ENCODE measurements around the gene KCMF1. TPM values are rescaled to one million over a fixed set of nuclear protein-coding genes. Genes with fewer than 3 reads are reported as not detected.

KCMF1 gene
- total RNA-seq, 5 donors from 2014 or later (not counting 1 experiment from before 2014, with no cell fraction given), result 56.7 to 62.5 (median 60.3) TPM

DNA sequence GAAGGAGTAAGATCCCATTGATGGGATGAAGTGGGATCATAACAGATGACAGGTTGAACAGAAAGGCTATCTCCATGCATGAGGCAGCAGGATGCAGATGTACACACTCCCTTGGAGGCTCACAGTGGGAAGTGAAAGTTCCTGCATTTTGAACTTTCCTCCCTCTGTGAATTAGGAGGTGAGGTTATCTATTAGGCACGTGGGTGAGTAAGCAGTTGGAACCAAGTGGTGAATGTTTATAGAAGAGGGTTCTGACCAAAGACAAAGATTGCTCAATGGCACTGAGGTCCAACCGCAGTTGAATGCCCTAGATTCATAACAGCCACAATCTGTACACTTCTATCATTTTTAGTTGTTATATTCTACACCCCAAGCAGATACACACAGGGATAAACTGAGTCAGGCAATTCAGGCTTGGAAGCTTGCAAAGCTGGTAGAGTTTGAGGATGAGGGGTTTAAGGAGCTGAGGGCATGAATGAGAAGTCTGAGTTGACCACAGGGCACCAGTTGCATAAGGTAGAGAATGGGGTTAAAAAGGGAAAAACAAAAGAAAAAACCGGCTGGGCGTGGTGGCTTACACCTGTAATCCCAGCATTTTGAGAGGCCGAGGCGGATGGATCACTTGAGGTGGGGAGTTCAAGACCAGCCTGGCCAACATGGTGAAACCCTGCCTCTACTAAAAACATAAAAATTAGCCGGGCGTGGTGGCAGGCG, 7.1 kb upstream of the KCMF1 start:
- Mint-ChIP-seq H3K27ac (peak overlapping the region; percentile 29 to 59), H3K4me1 (peaks cover 37 to 53% (median 38%) of the 10 kb centered on the region in 3 donors), H3K9me3 (no peaks in the 10 kb centered on the region), H3K36me3 (peaks cover 30% of the 10 kb centered on the region), H3K27me3 (no peaks in the 10 kb centered on the region), H3K4me3 (no peak overlapping the region)
- Histone ChIP-seq H3K4me3 (ENCODE audit: control insufficient read depth in 1 of 2, extremely low read depth in 1 of 2, low read length in 1 of 2) (no peak overlapping the region), H3K9me3 (no peaks in the 10 kb centered on the region), H3K36me3 (ENCODE audit: control insufficient read depth in 2 of 2, extremely low read depth in 1 of 2, insufficient read depth in 1 of 2, low read length in 1 of 2) (peaks cover 0 to 28% of the 10 kb centered on the region in 2 donors), H3K27ac (ENCODE audit: low read length) (no peak overlapping the region), H3K27me3 (replicated peaks in 1 of 2; ENCODE audit: control insufficient read depth in 2 of 2, extremely low read depth in 1 of 2, insufficient read depth in 2 of 2, low read length in 1 of 2) (no peaks in the 10 kb centered on the region), H3K4me1 (ENCODE audit: control insufficient read depth in 1 of 2, extremely low read depth in 1 of 2, insufficient read depth in 2 of 2, low read length in 2 of 2) (peaks cover 2 to 14% of the 10 kb centered on the region in 2 experiments)
- 100% methylated on average over 2 of the region's 9 CpGs for WGBS (ENCODE audit: insufficient coverage)
- DNase-seq (no peak), ATAC-seq (replicated peaks in 1 of 4) (no peak)
- CTCF ChIA-PET, result no interaction called here
- POLR2A ChIA-PET, result no interaction called here

DNA sequence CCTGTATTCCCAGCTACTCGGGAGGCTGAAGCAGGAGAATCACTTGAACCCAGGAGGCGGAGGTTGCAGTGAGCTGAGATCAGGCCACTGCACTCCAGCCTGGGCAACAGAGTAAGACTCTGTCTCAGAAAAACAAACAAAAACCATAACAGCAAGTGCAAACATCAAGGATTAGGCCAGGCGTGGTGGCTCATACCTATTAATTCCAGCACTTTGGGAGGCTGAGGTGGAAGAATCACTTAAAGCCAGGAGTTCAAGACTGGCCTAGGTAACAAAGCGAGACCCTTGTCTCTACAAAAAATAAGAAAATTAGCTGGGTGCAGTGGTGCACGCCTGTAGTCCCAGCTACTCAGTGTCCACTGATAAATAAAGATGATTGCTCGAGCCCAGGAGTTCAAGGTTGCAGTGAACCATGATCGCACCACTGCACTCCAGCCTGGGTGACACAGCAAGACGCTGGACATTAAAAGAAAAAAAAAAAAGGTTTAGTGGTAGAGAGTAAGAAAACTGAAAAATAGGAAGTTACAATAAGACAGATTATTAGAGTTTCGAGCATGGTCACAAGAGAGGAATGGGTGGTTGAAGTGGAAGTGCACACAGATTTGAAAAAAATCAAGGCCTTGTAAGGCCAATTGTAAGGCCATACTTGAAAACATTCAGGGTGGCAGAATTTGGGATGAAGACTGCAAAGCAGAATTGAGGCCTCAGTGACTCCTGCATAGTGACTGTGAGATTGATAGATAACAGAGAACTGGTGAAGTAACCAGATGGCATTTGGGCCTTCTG, 6.4 kb upstream of the KCMF1 start:
- DNase-seq (no peak), ATAC-seq (replicated peaks in 1 of 4) (no peak)
- no peaks in the 10 kb centered on the region for H3K27me3 ChIP-seq (replicated peaks in 1 of 2; ENCODE audit: control insufficient read depth in 2 of 2, extremely low read depth in 1 of 2, insufficient read depth in 2 of 2, low read length in 1 of 2)
- H3K27ac ChIP-seq (ENCODE audit: low read length), result no peak overlapping the region
- peaks cover 6 to 15% of the 10 kb centered on the region in 2 experiments for H3K4me1 ChIP-seq (ENCODE audit: control insufficient read depth in 1 of 2, extremely low read depth in 1 of 2, insufficient read depth in 2 of 2, low read length in 2 of 2)
- H3K9me3 Mint-ChIP-seq, result no peaks in the 10 kb centered on the region
- peak overlapping the region; percentile 59 to 74 for H3K27ac Mint-ChIP-seq
- ChIA-PET CTCF (no interaction called here), POLR2A (no interaction called here)
- H3K4me3 Mint-ChIP-seq, result no peak overlapping the region
- peaks cover 0 to 28% of the 10 kb centered on the region in 2 donors for H3K36me3 ChIP-seq (ENCODE audit: control insufficient read depth in 2 of 2, extremely low read depth in 1 of 2, insufficient read depth in 1 of 2, low read length in 1 of 2)
- H3K9me3 ChIP-seq, result no peaks in the 10 kb centered on the region
- H3K36me3 Mint-ChIP-seq, result peaks cover 30% of the 10 kb centered on the region
- no peak overlapping the region for H3K4me3 ChIP-seq (ENCODE audit: control insufficient read depth in 1 of 2, extremely low read depth in 1 of 2, low read length in 1 of 2)
- no peaks in the 10 kb centered on the region for H3K27me3 Mint-ChIP-seq
- peaks cover 42 to 57% (median 44%) of the 10 kb centered on the region in 3 donors for H3K4me1 Mint-ChIP-seq
- 100% methylated on average over 6 of the region's 9 CpGs for WGBS (ENCODE audit: insufficient coverage)

DNA sequence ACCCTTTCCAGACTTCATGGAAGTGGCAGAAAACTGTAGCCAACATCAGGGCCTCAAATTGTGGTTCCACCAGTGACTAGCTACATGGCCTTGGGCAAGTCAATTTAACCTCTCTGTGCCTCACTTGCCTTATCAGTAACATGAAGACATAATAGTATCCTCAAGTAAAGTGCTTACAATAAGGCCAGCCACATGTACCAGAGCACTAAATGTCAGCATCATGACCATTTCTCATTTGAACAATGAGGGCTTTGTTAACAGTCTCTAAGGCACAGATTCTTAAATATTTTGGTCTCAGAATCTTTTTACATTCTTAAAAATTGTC, 5.8 kb upstream of the KCMF1 start:
- Histone ChIP-seq H3K36me3 (ENCODE audit: control insufficient read depth in 2 of 2, extremely low read depth in 1 of 2, insufficient read depth in 1 of 2, low read length in 1 of 2) (peaks cover 0 to 28% of the 10 kb centered on the region in 2 donors), H3K4me3 (ENCODE audit: control insufficient read depth in 1 of 2, extremely low read depth in 1 of 2, low read length in 1 of 2) (no peak overlapping the region), H3K4me1 (ENCODE audit: control insufficient read depth in 1 of 2, extremely low read depth in 1 of 2, insufficient read depth in 2 of 2, low read length in 2 of 2) (peaks cover 8 to 15% of the 10 kb centered on the region in 2 experiments), H3K9me3 (no peaks in the 10 kb centered on the region), H3K27me3 (replicated peaks in 1 of 2; ENCODE audit: control insufficient read depth in 2 of 2, extremely low read depth in 1 of 2, insufficient read depth in 2 of 2, low read length in 1 of 2) (no peaks in the 10 kb centered on the region), H3K27ac (ENCODE audit: low read length) (no peak overlapping the region)
- ChIA-PET POLR2A (no interaction called here), CTCF (no interaction called here)
- DNase-seq (no peak), ATAC-seq (replicated peaks in 1 of 4) (no peak)
- Mint-ChIP-seq H3K27me3 (no peaks in the 10 kb centered on the region), H3K36me3 (peaks cover 30% of the 10 kb centered on the region), H3K9me3 (no peaks in the 10 kb centered on the region), H3K4me3 (no peak overlapping the region), H3K27ac (peak overlapping the region in 1 of 2 donors; percentile 59), H3K4me1 (peaks cover 46 to 60% (median 50%) of the 10 kb centered on the region in 3 donors)

DNA sequence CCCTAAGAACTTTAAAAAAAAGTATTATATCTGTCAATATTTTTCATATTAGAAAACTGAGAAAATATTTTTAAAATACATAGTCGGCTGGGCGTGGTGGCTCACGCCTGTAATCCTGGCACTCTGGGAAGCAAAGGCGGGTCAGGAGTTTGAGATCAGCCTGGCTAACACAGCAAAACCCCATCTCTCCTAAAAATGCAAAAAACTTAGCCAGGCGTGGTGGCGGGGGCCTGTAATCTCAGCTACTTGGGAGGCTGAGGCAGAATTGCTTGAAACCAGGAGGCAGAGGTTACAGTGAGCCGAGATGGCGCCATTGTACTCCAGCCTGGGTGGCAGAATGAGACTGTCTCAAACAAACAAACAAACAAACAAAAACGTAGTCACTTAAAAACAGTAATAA, 5.1 kb upstream of the KCMF1 start:
- peaks cover 0 to 28% of the 10 kb centered on the region in 2 donors for H3K36me3 ChIP-seq (ENCODE audit: control insufficient read depth in 2 of 2, extremely low read depth in 1 of 2, insufficient read depth in 1 of 2, low read length in 1 of 2)
- no peaks in the 10 kb centered on the region for H3K27me3 ChIP-seq (replicated peaks in 1 of 2; ENCODE audit: control insufficient read depth in 2 of 2, extremely low read depth in 1 of 2, insufficient read depth in 2 of 2, low read length in 1 of 2)
- H3K4me1 Mint-ChIP-seq, result peaks cover 46 to 57% (median 50%) of the 10 kb centered on the region in 3 donors
- no peaks in the 10 kb centered on the region for H3K9me3 Mint-ChIP-seq
- H3K4me3 Mint-ChIP-seq, result no peak overlapping the region
- ATAC-seq (replicated peaks in 1 of 4), result no peak
- H3K9me3 ChIP-seq, result no peaks in the 10 kb centered on the region
- POLR2A ChIA-PET, result no interaction called here
- 98% methylated on average over 7 of the region's 9 CpGs for WGBS (ENCODE audit: insufficient coverage)
- H3K27ac ChIP-seq (ENCODE audit: low read length), result no peak overlapping the region
- H3K27ac Mint-ChIP-seq, result no peak overlapping the region
- H3K4me3 ChIP-seq (ENCODE audit: control insufficient read depth in 1 of 2, extremely low read depth in 1 of 2, low read length in 1 of 2), result no peak overlapping the region
- CTCF ChIA-PET, result no interaction called here
- peaks cover 8 to 15% of the 10 kb centered on the region in 2 experiments for H3K4me1 ChIP-seq (ENCODE audit: control insufficient read depth in 1 of 2, extremely low read depth in 1 of 2, insufficient read depth in 2 of 2, low read length in 2 of 2)
- H3K36me3 Mint-ChIP-seq, result peaks cover 30% of the 10 kb centered on the region
- no peak for DNase-seq
- no peaks in the 10 kb centered on the region for H3K27me3 Mint-ChIP-seq

DNA sequence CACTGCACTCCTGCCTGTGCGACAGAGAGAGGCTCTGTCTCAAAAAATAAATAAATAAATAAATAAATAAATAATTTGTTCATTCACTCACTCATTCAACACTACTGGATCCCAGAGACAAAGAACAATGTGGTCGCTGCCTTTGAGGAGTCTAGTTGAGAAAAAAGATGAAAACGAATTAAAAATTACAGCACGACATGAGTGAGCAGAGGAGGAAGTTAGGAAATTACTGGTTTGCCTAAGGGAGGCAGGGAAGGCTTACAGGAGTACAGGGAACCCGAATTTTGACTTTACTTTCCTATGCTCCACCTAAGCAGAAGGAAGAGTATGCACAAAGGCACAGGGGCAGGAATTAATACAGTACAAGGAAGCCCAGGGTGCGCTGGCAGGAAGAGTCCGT, 4.2 kb upstream of the KCMF1 start:
- H3K27me3 Mint-ChIP-seq, result no peaks in the 10 kb centered on the region
- H3K4me3 Mint-ChIP-seq, result no peak overlapping the region
- H3K4me1 Mint-ChIP-seq, result peaks cover 46 to 52% (median 50%) of the 10 kb centered on the region in 3 donors
- H3K9me3 ChIP-seq, result no peaks in the 10 kb centered on the region
- peak overlapping the region; percentile 44 to 45 for H3K27ac Mint-ChIP-seq
- WGBS (ENCODE audit: insufficient coverage), result 100% methylated on average over 2 of the region's 7 CpGs
- H3K27me3 ChIP-seq (replicated peaks in 1 of 2; ENCODE audit: control insufficient read depth in 2 of 2, extremely low read depth in 1 of 2, insufficient read depth in 2 of 2, low read length in 1 of 2), result no peaks in the 10 kb centered on the region
- peaks cover 8 to 15% of the 10 kb centered on the region in 2 experiments for H3K4me1 ChIP-seq (ENCODE audit: control insufficient read depth in 1 of 2, extremely low read depth in 1 of 2, insufficient read depth in 2 of 2, low read length in 2 of 2)
- H3K36me3 ChIP-seq (ENCODE audit: control insufficient read depth in 2 of 2, extremely low read depth in 1 of 2, insufficient read depth in 1 of 2, low read length in 1 of 2), result peaks cover 0 to 24% of the 10 kb centered on the region in 2 donors
- H3K27ac ChIP-seq (ENCODE audit: low read length), result no peak overlapping the region
- H3K9me3 Mint-ChIP-seq, result no peaks in the 10 kb centered on the region
- no peak overlapping the region for H3K4me3 ChIP-seq (ENCODE audit: control insufficient read depth in 1 of 2, extremely low read depth in 1 of 2, low read length in 1 of 2)
- peaks cover 30% of the 10 kb centered on the region for H3K36me3 Mint-ChIP-seq
- ChIA-PET CTCF (interaction anchor here (0.6 to 1.3 kb wide), 3 partner anchors 27 to 49 kb away, joined by 3 to 4 read pairs (median 3); no protein-coding TSS in a partner anchor), POLR2A (interaction anchor here in 1 of 2 donors (0.8 kb wide), 1 partner anchor 24 kb away, joined by 3 read pairs; no protein-coding TSS in a partner anchor)
- no peak for ATAC-seq (replicated peaks in 1 of 4)
- no peak for DNase-seq

DNA sequence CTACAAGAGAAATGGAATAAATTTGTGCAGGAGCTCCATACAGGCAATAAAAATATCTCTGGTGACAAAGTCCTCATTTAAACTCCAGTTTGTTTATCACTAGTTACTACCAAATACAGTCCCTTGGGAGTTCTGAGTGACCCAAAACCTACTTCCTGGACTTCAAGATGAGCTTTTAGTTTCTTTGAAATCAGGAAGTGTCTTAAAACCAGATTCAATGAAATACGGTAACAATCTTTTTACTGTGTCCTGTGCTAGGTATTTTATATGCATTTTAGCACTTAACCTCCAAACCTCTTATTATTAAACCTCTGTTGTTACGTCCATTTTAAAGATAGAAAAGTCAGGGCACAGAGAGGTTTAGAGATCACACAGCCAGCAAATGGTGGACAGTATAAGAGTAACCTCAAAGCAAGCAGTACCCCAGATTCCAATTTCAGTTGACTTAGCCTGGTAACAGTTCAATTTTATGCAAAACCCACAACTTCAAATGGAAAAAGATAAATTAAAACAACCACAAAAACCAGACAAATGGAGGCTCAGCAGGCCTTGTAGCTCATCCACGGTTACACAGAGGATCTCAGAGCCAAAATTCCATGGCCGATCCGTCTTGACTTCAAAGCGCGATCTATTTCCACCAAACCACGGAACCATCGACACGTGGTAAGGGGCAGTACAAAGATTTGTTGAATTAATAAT, 1.3 kb upstream of the KCMF1 start:
- Mint-ChIP-seq H3K9me3 (no peaks in the 10 kb centered on the region), H3K4me1 (peaks cover 53 to 60% (median 58%) of the 10 kb centered on the region in 3 donors), H3K36me3 (peaks cover 14% of the 10 kb centered on the region), H3K4me3 (peak overlapping the region; percentile 98 to 99 (median 99)), H3K27me3 (no peaks in the 10 kb centered on the region), H3K27ac (peak overlapping the region; percentile 98 to 99)
- ATAC-seq (replicated peaks in 1 of 4) (peak in 1 of 4 experiments; percentile 2), DNase-seq (peak in 8 of 35 experiments; percentile 3 to 62 (median 12))
- Histone ChIP-seq H3K4me3 (ENCODE audit: control insufficient read depth in 1 of 2, extremely low read depth in 1 of 2, low read length in 1 of 2) (peak overlapping the region; percentile 95 to 99), H3K27me3 (replicated peaks in 1 of 2; ENCODE audit: control insufficient read depth in 2 of 2, extremely low read depth in 1 of 2, insufficient read depth in 2 of 2, low read length in 1 of 2) (no peaks in the 10 kb centered on the region), H3K4me1 (ENCODE audit: control insufficient read depth in 1 of 2, extremely low read depth in 1 of 2, insufficient read depth in 2 of 2, low read length in 2 of 2) (peaks cover 26% of the 10 kb centered on the region in 2 experiments), H3K27ac (ENCODE audit: low read length) (peak overlapping the region; percentile 90), H3K36me3 (ENCODE audit: control insufficient read depth in 2 of 2, extremely low read depth in 1 of 2, insufficient read depth in 1 of 2, low read length in 1 of 2) (peaks cover 0 to 9% of the 10 kb centered on the region in 2 donors), H3K9me3 (no peaks in the 10 kb centered on the region)
- no CpG with 5 or more reads among the region's 10 CpGs for WGBS (ENCODE audit: insufficient coverage)
- POLR2A ChIA-PET, result interaction anchor here (0.5 to 1.5 kb wide), 8 partner anchors 30 to 510 kb away, joined by 3 to 9 read pairs (median 4); partner anchors contain the start of gene SUCLG1 (in 1 of the 2)
- CTCF ChIA-PET, result interaction anchor here (0.5 to 2.6 kb wide), 10 partner anchors 10 to 631 kb away, joined by 3 to 15 read pairs (median 4); no protein-coding TSS in a partner anchor

All from T-cell (primary cell).